OCI-LY1 (cell line): ENCODE results near the gene TACC3.
A peak's percentile ranks its signal among the peaks of the same experiment; 100 is the strongest.

Experiments used
- H2AFZ ChIP-seq: fragments of 200-600 bp; sonication (generic), shearing (Covaris generic); 2 replicates; pipeline ENCODE4 v1.6.0; 2014; ENCODE audit warnings: antibody characterized with exemption, mild to moderate bottlenecking, low read length
- H3F3A ChIP-seq: fragments of 200-600 bp; sonication (generic), shearing (Covaris generic); 2 replicates; pipeline ENCODE4 v1.6.0; 2014; ENCODE audit warnings: mild to moderate bottlenecking, antibody characterized with exemption, low read length, moderate library complexity; ENCODE audit not compliant: insufficient read depth
- H3K27ac ChIP-seq: fragments of 200-600 bp; sonication (generic); 2 replicates; pipeline ENCODE4 v1.5.1; 2014; ENCODE audit warnings: low read length, mixed run types, mild to moderate bottlenecking, low read depth; ENCODE audit not compliant: poor library complexity, severe bottlenecking
- H3K27me3 ChIP-seq: fragments of 200-600 bp; sonication (generic); 2 replicates; pipeline ENCODE4 v1.6.0; 2014; ENCODE audit warnings: antibody characterized with exemption, mild to moderate bottlenecking, low read length, moderate library complexity; ENCODE audit not compliant: insufficient read depth
- H3K36me3 ChIP-seq: fragments of 200-600 bp; sonication (generic); 2 replicates; pipeline ENCODE4 v1.6.1; 2014; ENCODE audit warnings: mild to moderate bottlenecking, antibody characterized with exemption, low read length, moderate library complexity, mixed read lengths; ENCODE audit not compliant: insufficient read depth
- H3K4me1 ChIP-seq: fragments of 200-600 bp; sonication (generic); 2 replicates; pipeline ENCODE4 v1.5.1; 2014; ENCODE audit warnings: mild to moderate bottlenecking, low read length, moderate library complexity; ENCODE audit not compliant: insufficient read depth, severe bottlenecking
- H3K4me2 ChIP-seq: fragments of 200-600 bp; sonication (generic), shearing (Covaris generic); 2 replicates; pipeline ENCODE4 v1.6.1; 2014; ENCODE audit warnings: low read length
- H3K4me3 ChIP-seq: fragments of 200-600 bp; sonication (generic); 2 replicates; pipeline ENCODE4 v1.5.1; 2014; ENCODE audit warnings: low read length, low read depth, mild to moderate bottlenecking, mixed read lengths; ENCODE audit not compliant: poor library complexity, severe bottlenecking
- H3K79me2 ChIP-seq: fragments of 200-600 bp; shearing (Covaris generic); 2 replicates; pipeline ENCODE4 v1.6.1; 2016; ENCODE audit warnings: mixed run types, low read length, mixed read lengths; ENCODE audit not compliant: insufficient read depth
- H3K9ac ChIP-seq: fragments of 200-600 bp; sonication (generic), shearing (Covaris generic); 2 replicates; pipeline ENCODE4 v1.6.1; 2014; ENCODE audit warnings: mild to moderate bottlenecking, low read length, mixed read lengths
- H3K9me2 ChIP-seq: fragments of 200-600 bp; sonication (generic), shearing (Covaris generic); 2 replicates; pipeline ENCODE4 v1.6.1; 2014; ENCODE audit warnings: low read depth, mild to moderate bottlenecking, low read length, mixed read lengths
- H3K9me3 ChIP-seq: fragments of 200-600 bp; shearing (Covaris generic); 2 replicates; pipeline ENCODE4 v1.6.1; 2014; ENCODE audit warnings: low read length, mixed read lengths
- H4K20me1 ChIP-seq: fragments of 200-600 bp; sonication (generic), shearing (Covaris generic); 2 replicates; pipeline ENCODE4 v1.6.0; 2016; ENCODE audit warnings: mild to moderate bottlenecking, low read length; ENCODE audit not compliant: insufficient read depth
- EZH2 ChIP-seq: fragments of 200-600 bp; sonication (generic), shearing (Covaris generic); IDR thresholded peaks from 2 replicates; pipeline ENCODE4 v1.8.0; 2017; ENCODE audit warnings: borderline replicate concordance, mixed run types, mild to moderate bottlenecking, antibody characterized with exemption, low read length, moderate library complexity, mixed read lengths
- TF ChIP-seq, protein P1 (sequence below): fragments of 200-600 bp; sonication (generic), shearing (Covaris generic); IDR thresholded peaks from 2 replicates; pipeline ENCODE4 v1.5.1; 2017; ENCODE audit warnings: mild to moderate bottlenecking, antibody characterized with exemption, low read length, moderate library complexity, mixed read lengths

Gene TACC3

GRCh38 chr4:1683736-1684505, 37.4 kb upstream of the TACC3 start, which contains the start of gene FAM53A:
Gene FAM53A, minus strand, starts transcription at chr4:1684313. Its CDS starts 15,572 bp downstream, at chr4:1668741.
- Histone ChIP-seq H3K27me3 (no peaks in the 10 kb centered on the region), H3K27ac (no peak within 1 kb of the TSS), H3K9me3 (no peaks in the 10 kb centered on the region), H3K36me3 (no peaks in the 10 kb centered on the region), H3F3A (no peaks in the 10 kb centered on the region), H3K4me2 (peak within 1 kb of the TSS; percentile 76), H2AFZ (no peak within 1 kb of the TSS), H4K20me1 (no peaks in the 10 kb centered on the region), H3K79me2 (no peaks in the 10 kb centered on the region), H3K4me1 (peaks cover 15% of the 10 kb centered on the region), H3K9ac (peak within 1 kb of the TSS; percentile 54; the same call in 1 of the 2 replicates), H3K4me3 (peak within 1 kb of the TSS; percentile 59), H3K9me2 (no peaks in the 10 kb centered on the region)
- TF ChIP-seq, protein P1, sequence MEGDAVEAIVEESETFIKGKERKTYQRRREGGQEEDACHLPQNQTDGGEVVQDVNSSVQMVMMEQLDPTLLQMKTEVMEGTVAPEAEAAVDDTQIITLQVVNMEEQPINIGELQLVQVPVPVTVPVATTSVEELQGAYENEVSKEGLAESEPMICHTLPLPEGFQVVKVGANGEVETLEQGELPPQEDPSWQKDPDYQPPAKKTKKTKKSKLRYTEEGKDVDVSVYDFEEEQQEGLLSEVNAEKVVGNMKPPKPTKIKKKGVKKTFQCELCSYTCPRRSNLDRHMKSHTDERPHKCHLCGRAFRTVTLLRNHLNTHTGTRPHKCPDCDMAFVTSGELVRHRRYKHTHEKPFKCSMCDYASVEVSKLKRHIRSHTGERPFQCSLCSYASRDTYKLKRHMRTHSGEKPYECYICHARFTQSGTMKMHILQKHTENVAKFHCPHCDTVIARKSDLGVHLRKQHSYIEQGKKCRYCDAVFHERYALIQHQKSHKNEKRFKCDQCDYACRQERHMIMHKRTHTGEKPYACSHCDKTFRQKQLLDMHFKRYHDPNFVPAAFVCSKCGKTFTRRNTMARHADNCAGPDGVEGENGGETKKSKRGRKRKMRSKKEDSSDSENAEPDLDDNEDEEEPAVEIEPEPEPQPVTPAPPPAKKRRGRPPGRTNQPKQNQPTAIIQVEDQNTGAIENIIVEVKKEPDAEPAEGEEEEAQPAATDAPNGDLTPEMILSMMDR, result no peak
- TF ChIP-seq EZH2, result no peak

DNA sequence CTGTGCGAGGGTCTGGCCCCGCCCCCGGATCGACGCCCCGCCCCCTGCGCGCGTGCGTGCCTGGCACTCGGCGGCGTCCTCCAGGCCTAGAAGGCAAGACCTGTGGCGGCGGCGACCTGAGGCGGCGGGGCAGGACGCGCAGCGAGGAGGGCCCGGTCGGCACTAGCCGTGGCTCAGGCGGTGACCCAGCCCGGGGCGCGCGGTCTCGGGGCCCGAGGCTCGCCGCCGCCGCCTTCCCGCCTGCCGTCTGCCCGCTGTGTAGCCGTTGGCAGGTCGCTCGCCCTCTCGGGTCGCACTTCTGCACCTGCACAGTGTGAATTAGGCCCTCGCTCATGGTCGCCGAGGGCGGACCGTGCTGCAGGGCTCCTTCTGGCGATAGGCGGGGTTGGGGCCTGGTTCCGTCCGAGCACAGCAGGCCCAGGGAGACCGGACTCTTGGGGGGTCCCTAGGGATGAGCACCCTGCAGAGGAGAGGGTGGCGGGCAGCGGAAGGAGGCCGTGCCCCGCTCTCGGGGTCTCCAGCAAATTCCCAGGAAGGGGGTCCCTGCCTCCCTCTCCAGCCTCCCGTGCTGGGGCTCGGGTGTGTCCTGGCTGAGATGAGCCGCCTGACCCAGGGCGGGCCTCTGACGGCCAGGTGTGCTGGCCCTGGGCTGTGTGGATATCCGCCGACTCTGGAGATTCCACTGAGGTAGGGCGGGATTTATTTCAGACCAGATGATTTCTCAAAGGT, 36.7 kb upstream of the TACC3 start:
- Histone ChIP-seq H3K4me1 (peaks cover 15% of the 10 kb centered on the region), H3K27ac (no peak overlapping the region), H3F3A (no peaks in the 10 kb centered on the region), H4K20me1 (no peaks in the 10 kb centered on the region), H3K4me3 (peak overlapping the region; percentile 59), H3K9me2 (no peaks in the 10 kb centered on the region), H3K79me2 (no peaks in the 10 kb centered on the region), H3K9ac (peak overlapping the region; percentile 54; the same call in 1 of the 2 replicates), H2AFZ (no peak overlapping the region), H3K27me3 (no peaks in the 10 kb centered on the region), H3K4me2 (peak overlapping the region; percentile 76), H3K9me3 (no peaks in the 10 kb centered on the region), H3K36me3 (no peaks in the 10 kb centered on the region)
- TF ChIP-seq, protein P1, result no peak

DNA sequence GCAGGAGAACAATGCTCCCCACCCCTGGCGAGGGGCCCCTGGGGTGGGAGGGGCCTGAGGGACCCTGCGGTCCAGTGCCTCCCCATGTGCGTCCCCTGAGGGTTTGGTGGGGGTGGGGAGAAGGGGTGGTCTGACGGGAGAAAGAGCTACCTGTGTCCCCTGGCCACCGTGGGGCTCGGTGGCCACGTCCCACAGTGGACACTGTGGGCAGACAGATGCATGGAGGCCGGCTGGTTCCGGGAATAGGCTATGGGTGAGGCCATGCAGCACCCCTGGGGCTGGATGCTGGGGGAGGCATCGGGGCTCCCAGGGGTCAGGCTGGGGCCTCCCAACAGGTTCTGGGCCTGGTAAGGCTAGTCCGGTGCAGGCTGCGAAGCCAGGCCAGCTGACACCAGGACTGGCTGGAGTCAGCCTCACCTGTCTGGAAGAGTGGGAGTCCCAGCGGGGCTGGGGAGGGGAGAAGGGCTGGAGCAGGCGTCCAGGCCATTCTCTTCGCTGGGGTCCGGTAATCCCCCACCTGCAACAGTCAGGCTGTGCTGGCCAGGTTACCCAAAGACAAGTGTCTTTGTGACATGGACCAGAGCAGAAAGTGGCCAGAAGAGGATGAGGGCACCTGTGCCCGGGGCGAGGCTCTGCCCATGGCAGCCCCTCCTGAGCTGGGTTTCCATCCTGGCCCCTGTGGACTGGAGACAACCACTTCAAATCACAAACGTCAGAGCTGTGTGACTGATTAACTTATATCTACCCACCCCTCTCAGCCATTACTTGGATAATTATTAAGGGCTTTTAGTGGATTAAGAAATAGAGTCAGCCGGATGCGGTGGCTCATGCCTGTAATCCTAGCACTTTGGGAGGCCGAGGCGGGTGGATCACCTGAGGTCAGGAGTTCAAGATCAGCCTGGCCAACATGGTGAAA, 35.8 kb upstream of the TACC3 start:
- Histone ChIP-seq H3K27ac (no peak overlapping the region), H4K20me1 (no peaks in the 10 kb centered on the region), H3K9me2 (no peaks in the 10 kb centered on the region), H3K9me3 (no peaks in the 10 kb centered on the region), H3K4me1 (peaks cover 15% of the 10 kb centered on the region), H2AFZ (no peak overlapping the region), H3K36me3 (peaks cover 3% of the 10 kb centered on the region), H3F3A (no peaks in the 10 kb centered on the region), H3K4me2 (peak overlapping the region; percentile 76), H3K9ac (peak overlapping the region; percentile 54; the same call in 1 of the 2 replicates), H3K79me2 (no peaks in the 10 kb centered on the region), H3K4me3 (peak overlapping the region; percentile 59), H3K27me3 (no peaks in the 10 kb centered on the region)
- no peak for TF ChIP-seq EZH2
- TF ChIP-seq, protein P1, result no peak
